ENCODE results near the gene BATF2.
"Not testable (repeated sequence)": the region's sequence is repeated elsewhere in the genome, so short reads cannot be mapped to it uniquely, and the experiment has no call there.

The BATF2 gene

DNA sequence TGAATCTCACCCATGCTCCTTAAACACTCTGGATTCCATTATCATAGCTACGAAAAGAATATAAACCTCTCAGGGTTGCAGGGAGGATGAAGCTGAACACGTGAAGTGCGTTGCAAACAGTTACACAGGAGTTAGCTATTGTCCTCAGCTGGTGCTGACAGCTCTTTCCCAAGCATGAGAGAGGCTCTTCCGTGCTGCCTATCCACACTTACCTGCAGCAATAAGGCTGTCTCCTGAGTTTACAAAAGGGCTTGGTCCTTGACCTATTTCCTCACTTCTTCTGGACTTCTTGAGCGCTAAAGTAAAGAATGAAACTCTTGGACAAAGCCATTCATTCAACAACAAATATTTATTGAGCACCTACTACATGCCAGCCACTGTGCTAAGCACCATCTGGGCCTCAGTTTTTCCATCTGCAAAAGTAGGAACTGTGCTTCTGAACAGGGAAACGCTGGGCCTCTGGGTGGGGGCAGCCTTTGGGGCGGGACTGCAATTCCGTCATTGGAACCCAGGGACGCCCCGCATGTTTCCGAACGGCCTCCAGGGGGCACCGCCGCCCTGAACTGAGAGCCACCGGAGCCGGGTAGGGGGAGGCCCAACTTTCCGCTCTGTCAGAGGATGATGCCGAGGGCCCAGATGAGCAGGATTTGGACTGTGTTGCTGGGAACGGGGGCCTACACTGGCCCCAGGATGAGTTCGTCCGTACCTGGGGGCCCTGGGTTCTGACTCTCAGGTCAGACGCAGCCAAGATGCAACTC, 16.5 kb upstream of the BATF2 start:
- peak overlapping the region; percentile 84 for H3K4me3 ChIP-seq (ENCODE audit: low read depth, low read length)
- peak; percentile 90 for DNase-seq (ENCODE audit: low read depth)
- TF ChIP-seq, protein P1, sequence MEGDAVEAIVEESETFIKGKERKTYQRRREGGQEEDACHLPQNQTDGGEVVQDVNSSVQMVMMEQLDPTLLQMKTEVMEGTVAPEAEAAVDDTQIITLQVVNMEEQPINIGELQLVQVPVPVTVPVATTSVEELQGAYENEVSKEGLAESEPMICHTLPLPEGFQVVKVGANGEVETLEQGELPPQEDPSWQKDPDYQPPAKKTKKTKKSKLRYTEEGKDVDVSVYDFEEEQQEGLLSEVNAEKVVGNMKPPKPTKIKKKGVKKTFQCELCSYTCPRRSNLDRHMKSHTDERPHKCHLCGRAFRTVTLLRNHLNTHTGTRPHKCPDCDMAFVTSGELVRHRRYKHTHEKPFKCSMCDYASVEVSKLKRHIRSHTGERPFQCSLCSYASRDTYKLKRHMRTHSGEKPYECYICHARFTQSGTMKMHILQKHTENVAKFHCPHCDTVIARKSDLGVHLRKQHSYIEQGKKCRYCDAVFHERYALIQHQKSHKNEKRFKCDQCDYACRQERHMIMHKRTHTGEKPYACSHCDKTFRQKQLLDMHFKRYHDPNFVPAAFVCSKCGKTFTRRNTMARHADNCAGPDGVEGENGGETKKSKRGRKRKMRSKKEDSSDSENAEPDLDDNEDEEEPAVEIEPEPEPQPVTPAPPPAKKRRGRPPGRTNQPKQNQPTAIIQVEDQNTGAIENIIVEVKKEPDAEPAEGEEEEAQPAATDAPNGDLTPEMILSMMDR (conservative IDR thresholded peaks at IDR 0.05; ENCODE audit: low read depth, low read length): peak; percentile 85

- DNase-seq (ENCODE audit: low read depth): no peak
- TF ChIP-seq, protein P1 (conservative IDR thresholded peaks at IDR 0.05; ENCODE audit: low read depth, low read length): no peak
- no peak overlapping the region for H3K4me3 ChIP-seq (ENCODE audit: low read depth, low read length)
Measured at GRCh38 chr11:65008873-65009272, 12.1 kb upstream of the BATF2 start.

DNA sequence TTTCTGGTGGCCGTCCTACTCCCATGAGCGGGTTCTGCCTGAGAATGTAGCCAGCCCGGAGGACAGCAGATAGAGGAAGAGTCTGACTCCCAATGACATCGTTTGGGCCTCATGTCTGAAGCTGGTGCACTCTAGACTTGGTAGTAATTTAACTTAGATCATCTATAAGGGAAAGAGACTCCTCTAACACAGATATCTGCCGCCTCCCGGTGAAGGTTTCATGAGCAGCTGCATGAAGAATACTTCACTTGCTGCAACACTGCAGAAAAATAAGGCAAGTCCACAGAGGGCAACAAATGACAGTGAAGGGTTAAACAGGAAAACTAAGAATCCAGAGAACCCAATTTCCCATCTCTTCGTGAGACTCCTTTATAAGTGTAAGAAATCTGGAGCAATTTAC, 11.2 kb upstream of the BATF2 start:
- DNase-seq (ENCODE audit: low read depth): no peak
- H3K4me3 ChIP-seq (ENCODE audit: low read depth, low read length): no peak overlapping the region
- TF ChIP-seq, protein P1 (conservative IDR thresholded peaks at IDR 0.05; ENCODE audit: low read depth, low read length): peak; percentile 15

DNA sequence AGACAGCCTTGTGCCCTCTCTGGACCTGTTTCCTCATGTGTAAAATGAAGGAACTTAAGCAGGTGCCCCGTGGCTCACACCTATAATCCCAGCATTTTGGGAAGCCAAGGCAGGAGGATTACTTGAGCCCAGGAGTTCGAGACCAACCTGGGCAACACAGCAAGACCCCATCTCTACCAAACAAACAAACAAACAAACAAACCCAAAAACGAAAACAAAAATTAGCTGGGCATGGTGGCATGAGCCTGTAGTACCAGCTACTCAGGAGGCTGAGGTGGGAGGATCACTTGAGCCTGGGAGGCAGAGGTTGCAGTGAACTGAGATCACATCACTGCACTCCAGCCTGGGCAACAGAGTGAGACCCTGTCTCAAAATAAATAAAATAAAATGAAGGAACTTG, 7.2 kb upstream of the BATF2 start:
- H3K4me3 ChIP-seq (ENCODE audit: low read depth, low read length); DNase-seq (ENCODE audit: low read depth): not testable (repeated sequence)

DNA sequence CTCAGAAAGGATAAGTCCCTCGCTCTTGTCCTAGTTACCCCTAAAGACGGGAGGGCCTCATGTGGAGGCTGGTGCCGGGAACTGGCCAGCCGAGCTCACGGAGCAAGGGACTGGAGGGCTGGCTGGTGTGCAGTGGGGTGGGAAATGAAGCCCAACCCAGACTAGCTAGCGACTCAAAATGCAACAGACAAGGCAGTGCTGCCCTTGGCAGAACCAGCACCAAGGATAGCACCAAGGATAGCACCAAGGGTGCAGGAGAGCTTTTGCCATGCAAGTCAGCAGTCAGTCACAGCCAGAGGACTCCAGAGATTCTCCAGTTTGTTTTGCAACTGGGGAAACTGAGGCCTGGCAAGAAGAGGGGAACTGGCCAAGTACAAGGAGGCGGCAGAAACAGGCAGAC, 6.5 kb upstream of the BATF2 start:
- no peak overlapping the region for H3K4me3 ChIP-seq (ENCODE audit: low read depth, low read length)
- TF ChIP-seq, protein P1 (conservative IDR thresholded peaks at IDR 0.05; ENCODE audit: low read depth, low read length): no peak
- DNase-seq (ENCODE audit: low read depth): peak; percentile 67

DNA sequence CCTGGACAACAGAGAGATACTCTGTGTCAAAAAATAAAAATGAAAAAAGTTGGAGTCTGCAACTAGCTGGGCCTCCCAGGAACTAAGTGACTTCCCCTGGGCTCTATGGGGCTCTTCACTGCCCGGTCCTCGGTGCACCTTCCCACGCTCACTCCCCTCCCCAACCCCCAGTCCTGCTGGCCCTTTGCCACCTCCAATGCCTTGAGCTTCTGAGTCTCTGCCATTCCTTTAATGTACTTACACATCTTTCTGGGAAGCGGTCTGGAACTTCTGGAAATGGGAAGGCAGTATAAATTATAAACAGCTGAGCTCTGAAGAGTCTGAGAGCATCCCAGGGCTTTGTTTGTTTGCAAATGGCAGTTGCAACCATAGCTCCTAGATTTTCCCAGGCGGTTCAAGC, 5.9 kb upstream of the BATF2 start:
- no peak for DNase-seq (ENCODE audit: low read depth)

DNA sequence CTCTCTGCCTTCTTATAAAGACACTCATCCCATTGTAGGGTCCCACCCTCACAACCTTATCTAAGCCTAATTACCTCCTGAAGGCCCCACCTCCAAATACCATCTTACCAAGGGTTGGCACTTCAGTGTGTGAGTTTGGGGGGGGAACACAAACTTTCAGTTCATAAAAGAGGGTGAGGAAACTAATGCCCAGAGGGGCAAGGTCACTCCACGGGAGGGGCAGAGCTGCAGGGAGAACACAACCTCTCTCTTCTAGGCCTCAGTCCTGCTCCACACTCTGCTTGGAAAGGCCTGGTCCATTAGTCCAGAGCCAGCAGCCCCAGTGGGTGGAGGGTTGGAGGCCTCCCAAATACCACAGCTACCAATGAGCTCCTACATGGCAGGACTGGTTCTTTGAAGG, 2.7 kb upstream of the BATF2 start:
- DNase-seq (ENCODE audit: low read depth): no peak
- H3K4me3 ChIP-seq (ENCODE audit: low read depth, low read length): no peak overlapping the region
- TF ChIP-seq, protein P1 (conservative IDR thresholded peaks at IDR 0.05; ENCODE audit: low read depth, low read length): no peak

More for the DNA sequence above, 5.9 kb upstream of the BATF2 start:
- H3K4me3 ChIP-seq (ENCODE audit: low read depth, low read length): no peak overlapping the region
- TF ChIP-seq, protein P1 (conservative IDR thresholded peaks at IDR 0.05; ENCODE audit: low read depth, low read length): no peak

Measured in choroid plexus epithelial cell (primary cell).